Measurements from ENCODE around the gene ATP5MC3.

ATP5MC3 gene

DNA sequence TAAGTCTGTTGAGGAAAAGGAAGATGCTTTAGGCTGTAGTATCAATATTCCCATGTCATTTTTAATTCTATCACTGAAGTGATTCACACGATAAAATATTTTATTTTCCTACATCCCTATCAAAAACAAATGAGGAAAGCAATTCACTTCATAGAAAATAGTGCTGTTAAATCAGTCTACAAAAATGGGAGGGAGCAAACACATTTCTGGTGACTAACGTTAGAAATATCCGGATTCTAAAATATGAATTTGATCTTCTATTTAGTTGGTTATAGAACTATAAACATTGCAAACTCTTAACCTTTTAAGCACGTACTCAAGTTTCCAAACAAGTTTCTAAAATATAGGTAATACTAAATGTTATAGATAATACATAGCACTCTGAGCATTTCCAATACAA is 34.3 kb downstream of the ATP5MC3 start:
- DNase-seq (ENCODE audit: low read depth, low spot score), result no peak
- Histone ChIP-seq H3K4me3 (ENCODE audit: low read length) (no peak overlapping the region), H3K27me3 (ENCODE audit: control insufficient read depth, insufficient read depth, low read length) (no peaks in the 10 kb centered on the region), H3K4me1 (ENCODE audit: control insufficient read depth, insufficient read depth, low read length) (no peaks in the 10 kb centered on the region), H3K9me3 (ENCODE audit: control insufficient read depth, insufficient read depth, low read length) (no peaks in the 10 kb centered on the region), H3K36me3 (ENCODE audit: control insufficient read depth, insufficient read depth, low read length) (no peaks in the 10 kb centered on the region), H3K27ac (ENCODE audit: low read length) (no peak overlapping the region)
- WGBS (ENCODE audit: insufficient coverage, insufficient read length), result 100% methylated on average over 1 of the region's 4 CpGs

DNA sequence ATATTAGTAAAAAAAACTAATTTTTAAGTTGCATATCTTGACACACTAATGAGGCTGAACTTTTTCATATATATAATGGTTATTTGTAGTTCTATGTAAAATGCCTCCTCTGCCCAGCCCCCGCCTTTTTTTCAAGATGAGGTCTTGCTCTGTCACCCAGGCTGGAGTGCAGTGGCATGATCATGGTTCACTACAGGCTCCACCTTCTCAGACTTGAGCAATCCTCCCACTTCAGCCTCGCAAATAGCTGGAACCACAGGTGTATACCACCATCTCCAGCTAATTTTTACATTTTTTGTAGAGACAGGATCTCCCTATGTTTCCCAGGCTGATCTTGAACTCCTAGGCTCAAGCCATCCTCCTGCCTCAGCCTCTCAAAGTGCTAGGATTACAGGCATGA is 37.8 kb downstream of the ATP5MC3 start:
- H3K36me3 ChIP-seq (ENCODE audit: control insufficient read depth, insufficient read depth, low read length), result no peaks in the 10 kb centered on the region

DNA sequence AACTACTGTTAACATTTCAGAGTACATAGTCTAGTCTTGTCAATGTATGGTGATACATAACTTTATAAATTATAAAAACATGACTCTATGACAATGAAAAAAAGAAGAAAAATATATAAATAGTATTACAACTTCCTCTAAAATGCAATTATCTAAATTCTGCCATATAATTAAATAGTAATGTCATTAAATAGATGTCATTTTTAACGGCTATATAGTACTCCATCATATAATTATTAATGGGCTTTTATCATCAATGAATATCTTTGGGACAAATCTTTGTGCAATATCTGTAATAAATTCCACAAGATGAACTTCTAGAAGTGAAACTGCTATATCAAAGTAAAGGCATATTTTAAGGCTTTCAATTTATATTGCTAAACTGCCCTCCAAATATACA is 38.3 kb downstream of the ATP5MC3 start:
- H3K27ac ChIP-seq (ENCODE audit: low read length), result no peak overlapping the region
- H3K36me3 ChIP-seq (ENCODE audit: control insufficient read depth, insufficient read depth, low read length), result no peaks in the 10 kb centered on the region
- no peak overlapping the region for H3K4me3 ChIP-seq (ENCODE audit: low read length)
- no peaks in the 10 kb centered on the region for H3K4me1 ChIP-seq (ENCODE audit: control insufficient read depth, insufficient read depth, low read length)
- DNase-seq (ENCODE audit: low read depth, low spot score), result no peak
- WGBS (ENCODE audit: insufficient coverage, insufficient read length), result no CpG with 5 or more reads among the region's 1 CpG
- H3K9me3 ChIP-seq (ENCODE audit: control insufficient read depth, insufficient read depth, low read length), result no peaks in the 10 kb centered on the region
- H3K27me3 ChIP-seq (ENCODE audit: control insufficient read depth, insufficient read depth, low read length), result no peaks in the 10 kb centered on the region

More for the DNA sequence above, 37.8 kb downstream of the ATP5MC3 start:
- no peak for DNase-seq (ENCODE audit: low read depth, low spot score)
- H3K4me1 ChIP-seq (ENCODE audit: control insufficient read depth, insufficient read depth, low read length), result no peaks in the 10 kb centered on the region
- no peaks in the 10 kb centered on the region for H3K27me3 ChIP-seq (ENCODE audit: control insufficient read depth, insufficient read depth, low read length)
- H3K9me3 ChIP-seq (ENCODE audit: control insufficient read depth, insufficient read depth, low read length), result no peaks in the 10 kb centered on the region
- no peak overlapping the region for H3K4me3 ChIP-seq (ENCODE audit: low read length)
- WGBS (ENCODE audit: insufficient coverage, insufficient read length), result no CpG with 5 or more reads among the region's 2 CpGs
- H3K27ac ChIP-seq (ENCODE audit: low read length), result no peak overlapping the region

DNA sequence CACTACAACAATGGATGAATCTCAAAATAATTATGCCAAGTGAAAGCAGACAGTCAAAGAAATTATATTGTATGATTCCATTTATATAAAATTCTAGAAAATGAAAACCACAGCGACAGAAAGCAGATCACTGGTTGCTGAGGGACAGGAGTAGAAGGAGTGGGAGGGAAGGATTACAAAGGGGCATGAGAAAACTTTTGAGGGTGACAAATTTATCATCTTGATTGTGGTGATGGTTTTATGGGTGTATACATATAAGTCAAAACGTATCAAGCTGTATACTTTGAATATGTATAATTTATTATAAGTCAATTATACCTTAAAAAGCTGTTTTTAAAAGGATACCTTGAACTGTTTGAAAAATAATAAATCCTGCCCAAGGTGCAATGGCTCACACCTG is 41.2 kb downstream of the ATP5MC3 start:
- no peak for DNase-seq (ENCODE audit: low read depth, low spot score)
- H3K4me3 ChIP-seq (ENCODE audit: low read length), result no peak overlapping the region
- H3K9me3 ChIP-seq (ENCODE audit: control insufficient read depth, insufficient read depth, low read length), result no peaks in the 10 kb centered on the region
- H3K4me1 ChIP-seq (ENCODE audit: control insufficient read depth, insufficient read depth, low read length), result no peaks in the 10 kb centered on the region
- no peaks in the 10 kb centered on the region for H3K27me3 ChIP-seq (ENCODE audit: control insufficient read depth, insufficient read depth, low read length)
- H3K36me3 ChIP-seq (ENCODE audit: control insufficient read depth, insufficient read depth, low read length), result no peaks in the 10 kb centered on the region
- no CpG with 5 or more reads among the region's 2 CpGs for WGBS (ENCODE audit: insufficient coverage, insufficient read length)
- H3K27ac ChIP-seq (ENCODE audit: low read length), result no peak overlapping the region

DNA sequence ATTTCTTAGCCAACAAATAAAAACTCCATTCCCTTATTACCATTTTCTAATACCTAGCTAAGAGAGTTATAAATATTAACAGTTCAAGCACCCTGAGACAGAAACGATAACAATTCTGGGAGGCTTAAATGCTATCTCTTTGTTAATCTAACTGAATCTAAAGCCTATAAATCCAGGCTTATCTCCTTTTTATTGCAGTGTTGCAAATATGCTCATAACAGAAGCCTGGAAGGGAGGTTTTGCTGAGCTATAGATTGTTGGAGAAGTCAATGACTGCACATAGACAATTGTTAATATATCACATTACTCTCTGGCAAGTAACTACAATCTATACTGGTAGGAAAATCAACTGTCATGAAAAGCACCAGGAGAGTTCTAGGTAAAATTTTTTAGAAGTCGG is 43.7 kb downstream of the ATP5MC3 start:
- DNase-seq (ENCODE audit: low read depth, low spot score), result no peak
- no CpG with 5 or more reads among the region's 2 CpGs for WGBS (ENCODE audit: insufficient coverage, insufficient read length)
- Histone ChIP-seq H3K27me3 (ENCODE audit: control insufficient read depth, insufficient read depth, low read length) (no peaks in the 10 kb centered on the region), H3K4me3 (ENCODE audit: low read length) (no peak overlapping the region), H3K9me3 (ENCODE audit: control insufficient read depth, insufficient read depth, low read length) (no peaks in the 10 kb centered on the region), H3K36me3 (ENCODE audit: control insufficient read depth, insufficient read depth, low read length) (no peaks in the 10 kb centered on the region), H3K4me1 (ENCODE audit: control insufficient read depth, insufficient read depth, low read length) (no peaks in the 10 kb centered on the region), H3K27ac (ENCODE audit: low read length) (no peak overlapping the region)

DNA sequence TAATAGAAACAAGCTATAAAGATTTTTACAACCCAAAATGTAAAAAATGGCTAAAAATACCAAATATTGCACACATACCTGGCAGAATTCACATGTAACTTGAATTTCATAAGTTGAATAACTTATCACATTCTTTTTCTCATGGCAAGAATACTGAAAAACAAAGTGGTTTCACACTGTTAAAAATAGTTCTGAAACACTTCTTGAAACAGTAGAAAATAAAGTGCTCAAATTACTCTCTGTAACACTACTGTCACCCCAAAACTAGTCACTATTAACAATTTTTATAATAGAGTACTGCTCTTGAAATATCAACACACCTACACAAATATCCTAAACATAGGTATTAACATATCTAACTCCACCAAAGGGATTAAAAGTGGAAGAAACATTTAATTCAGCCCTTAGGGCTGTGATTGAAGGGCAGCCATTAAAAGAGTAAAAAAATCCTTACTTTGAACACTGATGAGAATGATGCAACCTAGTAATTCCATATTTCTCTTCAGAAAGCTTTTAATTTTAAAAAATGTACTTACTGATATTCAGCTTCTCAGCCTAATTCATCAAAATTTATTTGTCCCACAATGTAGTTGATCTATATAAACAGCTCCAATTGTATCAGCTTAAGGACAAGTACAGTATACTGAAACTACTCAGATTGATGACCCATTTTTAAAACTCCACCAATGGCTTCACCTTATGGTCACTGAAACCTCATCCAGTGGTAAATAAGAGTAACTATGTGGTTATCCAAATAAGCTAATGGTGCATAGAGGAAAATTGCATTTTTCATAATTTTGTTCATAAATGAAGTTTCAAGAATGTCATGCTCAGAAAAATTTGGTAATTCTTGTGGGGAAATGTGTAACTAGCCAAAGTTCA is 44.9 kb downstream of the ATP5MC3 start:
- no peaks in the 10 kb centered on the region for H3K4me1 ChIP-seq (ENCODE audit: control insufficient read depth, insufficient read depth, low read length)
- no peaks in the 10 kb centered on the region for H3K27me3 ChIP-seq (ENCODE audit: control insufficient read depth, insufficient read depth, low read length)
- H3K27ac ChIP-seq (ENCODE audit: low read length), result no peak overlapping the region
- H3K4me3 ChIP-seq (ENCODE audit: low read length), result no peak overlapping the region
- H3K9me3 ChIP-seq (ENCODE audit: control insufficient read depth, insufficient read depth, low read length), result no peaks in the 10 kb centered on the region
- DNase-seq (ENCODE audit: low read depth, low spot score), result no peak
- H3K36me3 ChIP-seq (ENCODE audit: control insufficient read depth, insufficient read depth, low read length), result no peaks in the 10 kb centered on the region

DNA sequence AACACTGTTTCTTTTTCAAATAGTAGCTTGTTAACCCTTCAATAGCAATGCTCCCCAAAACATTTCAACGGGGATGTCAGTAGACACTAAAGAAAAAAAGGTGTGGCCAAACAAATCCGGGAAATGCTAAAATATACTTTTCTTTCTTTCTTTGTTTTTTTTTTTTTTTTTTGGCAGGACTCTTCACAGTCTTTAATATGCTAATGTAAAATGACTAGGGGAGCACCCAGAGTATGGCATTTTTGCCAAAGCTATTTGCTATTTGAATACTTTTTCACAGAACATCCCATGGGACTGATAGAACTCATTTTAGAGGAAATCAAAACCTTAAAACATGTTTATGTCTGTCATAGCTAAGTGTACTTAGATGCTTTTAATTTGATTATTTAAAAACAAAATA is 45.6 kb downstream of the ATP5MC3 start:
- H3K27me3 ChIP-seq (ENCODE audit: control insufficient read depth, insufficient read depth, low read length), result no peaks in the 10 kb centered on the region
- H3K9me3 ChIP-seq (ENCODE audit: control insufficient read depth, insufficient read depth, low read length), result no peaks in the 10 kb centered on the region
- no CpG with 5 or more reads among the region's 2 CpGs for WGBS (ENCODE audit: insufficient coverage, insufficient read length)
- H3K4me1 ChIP-seq (ENCODE audit: control insufficient read depth, insufficient read depth, low read length), result no peaks in the 10 kb centered on the region
- H3K27ac ChIP-seq (ENCODE audit: low read length), result no peak overlapping the region
- no peaks in the 10 kb centered on the region for H3K36me3 ChIP-seq (ENCODE audit: control insufficient read depth, insufficient read depth, low read length)
- DNase-seq (ENCODE audit: low read depth, low spot score), result no peak
- no peak overlapping the region for H3K4me3 ChIP-seq (ENCODE audit: low read length)

DNA sequence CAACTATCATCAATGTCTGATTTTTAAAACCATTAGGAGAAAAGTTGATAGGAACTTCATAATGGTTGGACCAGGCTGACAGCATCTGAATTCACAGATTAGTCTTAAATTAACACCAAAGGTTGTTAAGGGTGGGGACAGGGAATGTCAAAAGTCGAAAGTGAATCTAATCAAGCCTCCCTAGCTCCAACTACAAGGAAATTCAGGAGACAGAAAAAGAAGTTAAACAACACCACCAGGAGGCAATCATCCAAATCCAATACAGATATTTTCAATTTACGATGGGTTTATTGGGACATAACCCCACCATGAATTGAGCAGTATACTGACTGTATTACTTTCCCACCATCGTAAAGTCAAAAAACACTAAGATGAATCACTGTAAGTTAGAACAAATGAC is 46.3 kb downstream of the ATP5MC3 start:
- no peaks in the 10 kb centered on the region for H3K9me3 ChIP-seq (ENCODE audit: control insufficient read depth, insufficient read depth, low read length)
- H3K4me3 ChIP-seq (ENCODE audit: low read length), result no peak overlapping the region
- no peak for DNase-seq (ENCODE audit: low read depth, low spot score)
- no peaks in the 10 kb centered on the region for H3K36me3 ChIP-seq (ENCODE audit: control insufficient read depth, insufficient read depth, low read length)
- no peaks in the 10 kb centered on the region for H3K27me3 ChIP-seq (ENCODE audit: control insufficient read depth, insufficient read depth, low read length)
- WGBS (ENCODE audit: insufficient coverage, insufficient read length), result no CpG with 5 or more reads among the region's 3 CpGs
- H3K27ac ChIP-seq (ENCODE audit: low read length), result no peak overlapping the region
- no peaks in the 10 kb centered on the region for H3K4me1 ChIP-seq (ENCODE audit: control insufficient read depth, insufficient read depth, low read length)

DNA sequence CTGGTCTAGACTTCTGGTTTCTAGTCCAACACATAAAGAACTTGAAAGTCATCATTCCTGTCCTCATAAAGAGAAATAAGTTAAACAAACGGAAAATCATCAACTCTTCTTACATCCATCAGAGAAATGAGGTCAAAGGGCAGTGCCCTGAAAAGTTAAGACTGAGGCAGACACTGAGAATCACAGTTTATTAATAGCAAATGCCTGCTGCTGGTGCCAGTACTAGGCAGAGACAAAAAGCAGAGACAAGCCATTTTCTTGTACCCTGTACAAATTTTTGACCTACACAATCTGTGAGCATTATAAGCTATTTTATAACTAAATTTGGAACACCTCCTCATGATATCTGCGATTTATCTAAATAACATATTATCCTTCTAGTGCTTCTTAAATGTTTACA is 50.3 kb downstream of the ATP5MC3 start:
- Histone ChIP-seq H3K27ac (ENCODE audit: low read length) (no peak overlapping the region), H3K36me3 (ENCODE audit: control insufficient read depth, insufficient read depth, low read length) (no peaks in the 10 kb centered on the region), H3K4me1 (ENCODE audit: control insufficient read depth, insufficient read depth, low read length) (no peaks in the 10 kb centered on the region), H3K9me3 (ENCODE audit: control insufficient read depth, insufficient read depth, low read length) (no peaks in the 10 kb centered on the region), H3K27me3 (ENCODE audit: control insufficient read depth, insufficient read depth, low read length) (no peaks in the 10 kb centered on the region), H3K4me3 (ENCODE audit: low read length) (no peak overlapping the region)
- WGBS (ENCODE audit: insufficient coverage, insufficient read length), result 100% methylated on average over 1 of the region's 2 CpGs
- no peak for DNase-seq (ENCODE audit: low read depth, low spot score)

DNA sequence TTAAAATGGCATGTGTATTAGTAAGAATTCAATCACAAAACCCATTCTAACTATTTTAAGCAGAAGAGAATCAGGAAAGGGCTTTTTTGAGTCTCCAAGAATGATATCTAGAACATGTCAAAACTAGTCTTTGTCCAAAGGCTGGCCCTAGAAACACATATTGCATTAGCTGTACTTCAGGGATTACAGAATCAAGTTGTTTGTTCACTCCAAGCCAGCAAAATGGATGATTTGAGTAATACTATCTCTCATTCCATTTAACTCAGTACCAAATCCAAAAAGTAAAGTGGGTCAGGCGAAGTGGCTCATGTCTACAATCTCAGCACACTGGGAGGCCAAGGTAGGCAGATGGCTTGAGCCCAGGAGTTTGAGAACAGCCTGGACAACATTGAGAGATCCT is 54.8 kb downstream of the ATP5MC3 start:
- H3K36me3 ChIP-seq (ENCODE audit: control insufficient read depth, insufficient read depth, low read length), result no peaks in the 10 kb centered on the region

More for the DNA sequence above, 54.8 kb downstream of the ATP5MC3 start:
- H3K9me3 ChIP-seq (ENCODE audit: control insufficient read depth, insufficient read depth, low read length), result no peaks in the 10 kb centered on the region
- H3K27ac ChIP-seq (ENCODE audit: low read length), result no peak overlapping the region
- H3K27me3 ChIP-seq (ENCODE audit: control insufficient read depth, insufficient read depth, low read length), result no peaks in the 10 kb centered on the region
- WGBS (ENCODE audit: insufficient coverage, insufficient read length), result no CpG with 5 or more reads among the region's 1 CpG
- DNase-seq (ENCODE audit: low read depth, low spot score), result no peak
- no peak overlapping the region for H3K4me3 ChIP-seq (ENCODE audit: low read length)
- no peaks in the 10 kb centered on the region for H3K4me1 ChIP-seq (ENCODE audit: control insufficient read depth, insufficient read depth, low read length)
